GM21619 (cell line): ENCODE measurements around the gene FREY1.

ENCODE experiments used
- ATAC-seq: cut with Tn5 transposase; IDR thresholded peaks from one replicate; pipeline ENCODE4 v1.9.1; 2021; ENCODE audit not compliant: unreplicated experiment

Gene FREY1, protein sequence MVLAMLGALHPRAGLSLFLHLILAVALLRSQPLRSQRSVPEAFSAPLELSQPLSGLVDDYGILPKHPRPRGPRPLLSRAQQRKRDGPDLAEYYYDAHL

DNA sequence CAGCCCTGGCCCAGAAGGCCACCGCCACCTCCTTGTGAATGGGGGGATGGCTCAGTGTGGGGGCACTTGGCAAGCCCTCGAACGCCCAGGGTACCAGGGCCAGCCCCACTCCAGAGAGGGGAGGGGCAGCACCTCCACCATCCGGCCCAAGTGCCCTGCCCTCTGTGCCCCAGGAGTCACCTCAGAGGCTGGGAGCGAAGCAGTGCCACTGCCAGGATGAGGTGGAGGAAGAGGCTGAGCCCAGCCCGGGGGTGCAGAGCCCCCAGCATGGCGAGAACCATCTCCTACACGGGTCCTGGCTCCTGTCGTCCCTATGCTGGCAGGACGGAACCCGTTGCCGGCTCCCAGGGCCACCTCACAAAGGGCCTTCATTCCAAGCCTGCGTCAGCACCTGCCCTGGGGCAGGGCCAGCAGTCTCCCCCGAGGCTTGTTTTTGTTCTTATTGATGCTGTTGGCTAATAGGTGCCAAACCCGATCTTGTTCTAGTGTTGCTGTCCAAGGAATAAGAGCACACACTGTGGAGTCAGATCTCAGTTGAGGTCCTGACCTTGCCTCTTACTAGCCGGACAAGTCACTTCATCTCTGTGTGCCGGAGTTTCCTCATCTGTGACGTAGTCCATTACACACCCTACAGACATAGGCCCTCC is at the start of gene FREY1:
Gene FREY1, minus strand, starts transcription at position 307 of the 647 bp plus-strand sequence. Its CDS starts 26 bp downstream, at position 281.
- no peak for ATAC-seq

DNA sequence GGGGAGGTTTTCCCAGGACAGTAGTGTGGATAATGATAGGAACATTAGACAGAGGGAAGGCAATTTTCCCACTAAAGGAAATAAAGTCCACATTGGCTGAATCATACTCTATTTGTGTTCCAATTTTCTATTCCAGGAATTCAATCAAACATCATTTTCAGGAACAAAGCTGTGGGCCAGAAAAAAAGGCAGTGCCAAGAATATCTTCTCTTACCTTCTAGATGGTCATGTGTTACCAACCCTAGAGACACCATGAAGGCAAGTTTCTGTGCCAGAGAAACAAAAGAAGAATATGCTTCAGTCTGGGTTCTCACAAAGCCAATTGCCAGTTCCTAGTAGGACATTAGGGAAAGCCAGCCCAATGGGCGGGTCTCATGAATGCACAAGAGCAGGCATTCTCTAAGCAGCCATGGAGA is 42.9 kb upstream of the FREY1 start:
- ATAC-seq = no peak

DNA sequence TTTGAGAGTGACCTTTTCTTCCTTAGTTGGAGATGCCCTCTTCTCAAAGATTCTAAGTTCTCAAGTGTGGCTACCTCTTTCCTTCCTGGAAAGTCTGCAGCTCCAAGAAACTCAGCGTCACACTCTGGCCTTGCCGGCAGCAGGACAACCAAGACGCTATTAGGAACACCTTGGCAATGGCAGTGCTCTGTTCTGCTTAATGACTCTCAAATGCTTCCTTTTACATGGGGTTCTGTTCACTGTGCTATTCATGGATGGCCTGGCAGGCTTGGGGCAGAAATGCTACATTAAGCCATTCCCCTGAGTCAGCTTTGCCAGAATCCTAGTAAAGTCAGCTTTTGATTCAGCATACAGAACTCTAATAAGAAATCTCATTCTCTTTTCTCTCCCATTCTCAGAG is 41.3 kb upstream of the FREY1 start:
- no peak for ATAC-seq

DNA sequence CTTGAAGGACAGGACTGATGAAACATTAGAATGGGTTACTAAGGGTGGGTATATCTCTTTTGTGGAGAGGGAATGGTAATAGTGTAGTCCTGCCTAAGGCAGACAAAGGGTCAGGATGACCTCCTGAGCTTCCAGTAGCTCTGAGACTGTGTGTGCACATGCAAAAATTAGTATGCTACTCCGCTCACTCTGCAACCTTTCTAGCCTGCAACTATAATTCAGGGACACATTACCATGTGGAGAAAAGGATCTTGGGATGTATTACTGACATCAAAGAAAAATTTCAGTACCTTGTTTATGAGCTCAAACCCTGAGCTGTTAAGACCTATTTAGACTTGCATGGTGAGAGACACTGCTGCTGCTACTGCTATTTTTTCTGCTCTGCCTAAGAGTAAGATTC is 40.8 kb upstream of the FREY1 start:
- ATAC-seq = no peak

DNA sequence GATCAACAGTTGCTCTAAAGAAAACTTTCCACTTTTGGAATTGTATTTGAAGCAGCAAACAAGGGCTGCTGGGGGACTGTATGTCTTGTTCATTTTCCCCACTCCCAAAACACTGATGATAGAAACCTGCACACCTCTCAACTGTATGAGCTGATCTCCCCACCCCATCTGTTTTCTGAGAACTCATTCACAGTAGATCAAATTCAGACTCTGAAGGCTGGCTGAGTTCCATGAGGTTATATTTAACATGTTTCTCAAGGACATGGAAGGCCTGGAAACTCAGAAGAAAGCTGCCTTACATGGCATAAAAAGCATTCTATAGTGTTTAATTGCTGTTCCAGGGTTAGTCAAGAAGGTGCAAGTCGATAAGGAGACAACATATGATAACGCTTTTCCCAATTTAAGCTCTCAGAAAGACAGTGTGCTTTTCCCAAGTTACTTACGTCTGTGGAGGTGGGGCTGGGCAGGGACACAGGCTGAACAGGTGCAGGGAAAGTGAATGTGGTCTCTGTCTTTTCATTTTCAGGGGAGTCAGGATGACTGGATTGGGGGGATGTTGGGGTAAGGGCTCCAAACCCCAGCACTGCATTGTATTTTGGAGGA is 38.4 kb upstream of the FREY1 start:
- no peak for ATAC-seq

DNA sequence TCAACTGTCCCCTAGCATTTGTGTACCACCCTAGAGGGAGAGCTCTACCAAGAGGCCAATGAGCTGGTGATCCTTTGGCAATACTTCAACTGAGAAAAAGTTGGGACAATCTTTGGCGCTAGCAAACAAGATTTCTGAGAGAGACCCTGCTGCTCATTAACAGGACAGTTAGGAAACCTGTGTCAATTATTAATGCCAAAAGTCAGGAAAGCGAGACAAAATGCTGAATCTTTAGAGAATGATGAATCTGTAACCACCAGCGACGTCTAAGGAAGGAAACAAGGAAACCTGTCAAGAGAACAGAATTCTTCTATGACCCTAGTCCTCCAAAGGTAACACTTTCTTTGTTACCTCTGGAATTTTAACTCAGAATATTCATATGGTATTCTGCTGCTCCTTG is 35.3 kb upstream of the FREY1 start:
- ATAC-seq = no peak

DNA sequence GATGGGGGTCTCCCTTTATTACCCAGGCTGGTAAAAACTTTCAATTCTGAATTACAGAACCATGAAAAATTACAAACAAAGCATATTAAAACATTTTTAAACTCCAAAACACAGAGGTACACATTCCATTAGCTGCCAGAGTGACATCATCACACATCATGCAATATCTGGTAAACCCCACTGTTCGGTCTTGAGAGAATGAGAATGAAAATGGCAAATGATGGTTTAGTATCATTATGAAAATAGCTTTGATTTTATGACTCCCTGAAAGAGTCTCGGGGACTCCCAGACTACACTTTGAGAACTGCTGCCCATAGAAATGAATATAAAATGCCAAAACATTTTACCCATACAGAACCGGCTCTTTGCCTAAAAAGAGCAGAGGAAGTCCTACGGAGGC is 34.2 kb upstream of the FREY1 start:
- no peak for ATAC-seq

DNA sequence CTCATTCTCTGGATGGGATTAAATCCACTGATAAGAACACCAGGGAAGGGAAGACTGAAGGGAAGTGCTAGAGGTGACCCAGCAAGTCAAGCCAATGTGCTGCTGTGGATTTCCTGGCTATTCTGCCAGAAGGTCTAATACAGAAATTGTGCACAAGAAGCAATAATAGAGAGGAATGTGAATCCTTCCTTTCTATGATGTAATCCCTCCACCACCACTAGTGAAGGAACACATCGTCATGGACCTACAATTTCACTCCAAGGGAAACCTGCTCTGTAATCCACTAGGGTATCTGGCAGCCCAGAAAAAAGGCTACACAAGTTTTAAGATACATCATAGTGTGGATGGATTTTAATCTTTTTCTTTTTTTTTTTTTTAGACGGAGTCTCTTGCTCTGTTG is 32.8 kb upstream of the FREY1 start:
- no peak for ATAC-seq

DNA sequence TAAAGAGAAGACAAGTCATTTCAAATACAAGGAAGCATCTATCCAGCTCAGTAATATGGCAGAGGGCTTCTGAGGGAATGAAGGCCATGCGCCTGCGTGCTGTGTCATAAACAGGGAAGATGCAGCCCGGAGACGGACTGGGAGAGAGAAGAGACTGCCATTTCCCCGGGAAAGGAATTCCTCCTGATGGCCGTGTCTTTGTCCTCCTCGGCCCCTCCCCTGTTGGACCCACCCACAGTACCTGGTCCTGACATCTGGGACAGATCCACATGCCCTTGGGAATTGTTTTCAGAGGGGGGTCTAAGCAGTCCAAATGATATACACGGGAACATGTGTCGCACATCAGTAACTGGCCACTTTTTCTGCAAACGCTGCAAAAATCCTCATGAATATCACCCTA is 30.8 kb upstream of the FREY1 start:
- ATAC-seq = no peak

DNA sequence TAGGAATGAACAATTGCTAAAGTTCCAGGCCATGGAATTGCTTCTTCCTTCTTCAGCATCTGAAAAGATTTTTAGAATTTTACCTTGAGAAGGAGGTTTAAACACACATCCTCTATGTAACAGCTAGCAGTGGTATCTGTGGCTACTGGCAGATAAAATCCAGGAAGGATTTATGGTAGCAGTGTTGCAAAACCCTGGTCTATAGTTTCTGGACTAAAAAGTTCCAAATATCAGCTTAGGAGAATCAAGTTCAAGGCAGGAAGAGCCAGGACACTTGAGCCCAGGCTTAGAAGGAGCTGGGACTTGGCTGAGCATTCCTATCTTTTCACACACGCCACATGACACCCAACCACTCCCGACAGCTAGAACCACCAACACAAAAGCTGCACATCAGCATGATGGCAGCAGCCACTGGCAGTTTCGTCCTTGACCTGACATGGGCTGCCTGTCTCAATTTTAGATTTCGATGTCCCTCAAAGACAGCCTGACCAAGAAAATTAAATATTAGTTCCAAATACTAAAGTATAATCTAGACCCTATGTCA is 29.5 kb upstream of the FREY1 start:
- ATAC-seq = no peak

DNA sequence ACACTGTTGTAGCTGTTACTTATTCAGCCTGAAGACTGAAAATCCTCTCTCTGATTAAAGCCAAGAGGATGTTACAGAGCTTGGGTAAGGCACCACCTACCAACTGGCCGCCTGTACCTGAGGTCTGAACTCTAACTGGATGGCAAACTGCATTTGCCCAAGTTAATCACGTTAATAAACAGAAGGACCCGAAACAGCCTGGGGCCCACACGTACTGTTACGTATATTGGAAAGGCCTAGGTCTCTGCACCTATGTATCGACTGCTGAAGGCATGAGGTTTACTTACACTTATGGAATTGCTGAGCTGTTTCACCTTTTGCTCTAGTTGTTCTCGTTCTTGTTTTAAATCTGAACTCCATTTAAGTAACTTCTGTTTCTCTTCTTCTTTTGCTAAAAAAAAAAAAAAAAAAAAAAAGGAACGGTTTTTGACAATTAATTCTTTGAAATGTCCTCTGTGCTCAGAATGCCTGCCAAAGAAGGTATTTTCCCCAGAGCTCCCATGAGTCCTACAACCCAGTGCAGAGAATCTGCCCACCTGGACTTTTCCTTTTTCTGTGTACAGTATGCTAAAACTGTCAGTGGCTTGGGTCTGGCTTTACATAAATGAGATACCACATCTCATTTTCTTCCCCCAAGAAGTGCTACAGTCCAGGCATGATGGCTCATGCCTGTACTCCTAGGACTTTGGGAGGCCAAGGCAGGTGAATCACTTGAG is 28.4 kb upstream of the FREY1 start:
- ATAC-seq = no peak

DNA sequence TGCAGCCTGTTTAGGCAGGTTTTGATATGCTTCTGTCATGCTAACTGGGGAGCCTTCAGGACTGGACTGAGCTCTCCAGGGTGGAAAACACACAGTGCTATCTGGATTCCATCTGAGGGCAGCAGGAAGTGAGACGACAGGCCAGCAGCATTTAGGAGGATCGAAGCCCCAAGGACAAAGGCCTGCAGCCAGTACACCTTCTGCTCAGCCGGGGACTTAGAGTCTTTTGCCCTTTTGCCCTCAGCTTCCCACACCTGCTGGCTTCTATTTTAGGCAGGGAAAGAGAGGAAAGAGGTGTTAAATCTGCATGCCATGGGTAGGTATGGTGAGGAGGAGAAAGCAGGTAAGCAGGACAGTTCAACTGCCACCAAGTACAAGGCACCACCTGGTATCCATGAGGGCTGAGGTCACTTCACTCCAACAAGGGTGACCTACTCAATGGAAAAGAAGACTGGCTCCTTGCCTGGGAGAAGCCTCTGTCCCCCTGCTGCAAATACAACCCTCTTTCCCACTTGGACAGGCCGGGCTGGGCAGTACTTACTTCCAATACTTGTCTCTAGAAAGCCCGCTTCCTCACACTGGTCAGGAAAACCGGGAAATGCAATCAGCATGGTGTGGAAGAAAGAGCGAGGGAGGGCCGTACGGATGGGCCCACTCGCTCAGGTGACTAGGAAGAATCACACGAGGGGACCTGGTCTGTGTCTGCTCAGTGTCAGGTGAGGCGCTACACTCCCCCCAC is 27.7 kb upstream of the FREY1 start:
- ATAC-seq = no peak

DNA sequence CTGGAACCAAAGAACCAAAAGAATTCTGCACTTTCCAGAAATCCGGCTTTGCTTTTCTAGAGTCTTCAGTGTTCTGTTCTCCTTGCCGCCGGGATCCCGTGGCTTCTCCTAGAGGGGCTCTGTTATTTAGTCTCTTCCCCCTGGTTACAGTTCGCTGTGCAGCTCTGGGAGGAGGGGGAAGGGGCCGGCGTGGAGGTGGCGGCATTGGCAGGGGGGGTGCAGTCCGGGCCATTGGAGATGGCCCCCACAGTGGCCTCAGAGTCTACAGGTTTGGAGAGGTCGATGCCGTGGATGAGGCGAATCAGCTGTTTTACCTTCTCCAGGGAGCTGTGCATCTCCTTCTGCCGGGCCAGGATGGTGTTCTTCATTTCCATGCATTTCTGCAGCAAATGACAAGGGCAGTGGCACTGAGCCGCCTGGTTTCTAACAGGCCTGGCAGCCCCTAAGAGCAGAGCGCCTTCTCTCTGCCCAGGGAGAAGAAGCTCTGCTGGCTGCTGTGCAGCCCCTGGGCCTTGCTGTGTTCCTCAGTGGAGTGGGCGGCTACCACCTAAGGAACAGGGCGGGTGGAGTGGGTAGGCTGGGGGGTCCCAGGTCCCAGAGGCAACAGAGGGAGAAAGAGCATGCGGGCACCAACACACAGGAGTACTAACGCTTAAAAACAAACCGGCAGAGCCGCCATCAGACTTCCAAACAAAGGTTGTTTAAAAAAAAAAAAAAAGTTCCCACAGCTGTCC is 26.9 kb upstream of the FREY1 start:
- ATAC-seq = no peak

DNA sequence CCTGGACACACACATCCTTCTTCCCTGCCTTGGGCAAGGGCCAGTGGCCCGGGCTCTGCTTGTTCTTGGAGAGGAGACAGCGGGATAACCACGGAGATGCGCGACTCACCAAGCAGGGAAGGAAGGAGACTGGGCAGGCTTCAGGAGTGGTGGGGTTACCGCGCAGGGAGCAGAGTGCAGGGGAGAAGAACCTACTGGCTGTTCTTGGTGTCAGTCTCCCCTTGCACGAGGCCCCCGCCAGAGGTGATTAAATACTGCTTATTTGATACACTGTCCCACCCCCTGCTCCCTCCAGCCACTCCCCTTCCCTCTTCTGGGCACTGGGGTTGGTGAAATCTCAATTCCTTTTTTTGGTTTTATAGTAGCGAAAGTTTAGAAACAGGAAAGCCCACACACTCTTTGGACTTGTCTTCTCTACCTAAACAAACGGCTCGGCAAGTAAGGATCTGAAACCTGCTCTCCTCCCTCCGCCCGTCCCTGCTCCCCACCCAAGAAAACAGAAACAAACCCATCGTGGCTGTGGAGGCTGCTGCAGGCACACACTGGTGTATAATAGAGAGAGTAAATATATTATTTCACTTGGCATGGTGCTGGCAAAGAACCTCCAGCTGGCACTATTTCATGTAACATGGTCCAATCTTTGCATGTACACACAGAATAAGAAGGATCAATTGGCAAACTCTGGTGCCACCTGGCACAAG is 26.2 kb upstream of the FREY1 start:
- no peak for ATAC-seq

DNA sequence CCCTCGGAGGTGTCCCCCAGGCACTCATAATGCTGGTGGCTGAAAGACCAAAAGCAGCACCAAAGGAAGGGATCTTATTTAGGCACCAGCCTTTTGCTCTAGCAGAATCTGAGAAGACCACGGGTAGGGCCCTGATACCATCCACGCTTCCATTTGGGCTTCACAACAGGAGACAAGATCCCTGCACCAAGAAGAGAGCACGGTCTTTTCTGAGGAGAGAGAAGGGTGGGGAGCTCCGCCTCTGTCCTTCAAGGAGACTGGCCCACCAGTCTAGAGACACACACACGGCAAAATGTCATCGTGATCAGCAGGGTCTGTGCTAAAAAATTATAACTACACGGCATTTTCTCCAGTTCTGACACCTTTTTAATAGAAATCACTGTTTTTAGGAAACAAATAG is 25.1 kb upstream of the FREY1 start:
- ATAC-seq = no peak

DNA sequence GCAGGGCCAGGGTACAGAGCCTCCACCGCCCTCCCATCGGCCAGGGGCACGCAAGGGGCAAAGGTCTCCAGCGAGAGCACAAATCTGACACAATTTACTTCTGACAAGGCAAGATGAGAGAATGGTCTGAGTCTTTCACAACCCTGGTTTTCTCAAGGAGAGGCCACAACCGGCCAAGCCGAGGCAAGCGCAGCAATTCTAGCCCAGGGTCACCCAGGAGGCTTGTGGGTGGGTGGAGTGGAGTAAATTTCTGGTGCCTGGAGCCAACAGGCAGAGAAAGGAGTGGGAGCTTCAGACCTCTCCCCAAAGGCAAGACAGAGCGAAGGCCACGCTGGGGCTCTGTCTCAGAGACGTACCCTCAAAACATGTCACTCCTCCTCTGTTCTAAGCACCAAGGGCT is 24.7 kb upstream of the FREY1 start:
- no peak for ATAC-seq

DNA sequence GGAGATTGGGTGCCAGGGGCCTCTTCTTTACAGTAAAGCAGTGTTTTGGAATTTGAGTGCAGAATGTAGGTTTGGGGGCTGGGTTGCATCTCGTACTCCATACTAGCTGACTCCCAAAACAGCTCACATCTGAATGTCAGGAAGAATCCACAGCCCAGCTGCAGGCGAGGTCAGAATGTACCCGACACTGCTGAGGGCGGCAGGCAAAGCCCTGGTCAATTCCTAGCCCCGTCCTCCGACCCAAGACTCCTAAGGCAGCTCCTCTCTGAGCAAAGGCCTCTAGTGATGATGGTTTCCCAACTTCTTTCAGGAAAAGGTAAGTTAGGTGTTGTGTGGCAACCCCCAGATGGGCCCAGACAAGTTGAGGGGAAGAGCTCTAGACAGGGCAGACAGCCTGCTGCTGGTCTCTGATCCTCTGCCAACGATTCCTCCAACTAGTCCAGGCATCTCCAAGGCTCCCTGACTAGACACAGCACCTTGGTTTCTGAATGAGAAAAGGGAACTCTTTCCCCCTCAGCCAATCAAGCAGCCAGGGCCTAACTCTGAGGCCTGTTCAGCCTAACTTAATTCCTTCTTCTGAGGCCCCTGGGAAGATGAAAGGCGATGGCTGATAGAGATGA is 24.0 kb upstream of the FREY1 start:
- no peak for ATAC-seq

DNA sequence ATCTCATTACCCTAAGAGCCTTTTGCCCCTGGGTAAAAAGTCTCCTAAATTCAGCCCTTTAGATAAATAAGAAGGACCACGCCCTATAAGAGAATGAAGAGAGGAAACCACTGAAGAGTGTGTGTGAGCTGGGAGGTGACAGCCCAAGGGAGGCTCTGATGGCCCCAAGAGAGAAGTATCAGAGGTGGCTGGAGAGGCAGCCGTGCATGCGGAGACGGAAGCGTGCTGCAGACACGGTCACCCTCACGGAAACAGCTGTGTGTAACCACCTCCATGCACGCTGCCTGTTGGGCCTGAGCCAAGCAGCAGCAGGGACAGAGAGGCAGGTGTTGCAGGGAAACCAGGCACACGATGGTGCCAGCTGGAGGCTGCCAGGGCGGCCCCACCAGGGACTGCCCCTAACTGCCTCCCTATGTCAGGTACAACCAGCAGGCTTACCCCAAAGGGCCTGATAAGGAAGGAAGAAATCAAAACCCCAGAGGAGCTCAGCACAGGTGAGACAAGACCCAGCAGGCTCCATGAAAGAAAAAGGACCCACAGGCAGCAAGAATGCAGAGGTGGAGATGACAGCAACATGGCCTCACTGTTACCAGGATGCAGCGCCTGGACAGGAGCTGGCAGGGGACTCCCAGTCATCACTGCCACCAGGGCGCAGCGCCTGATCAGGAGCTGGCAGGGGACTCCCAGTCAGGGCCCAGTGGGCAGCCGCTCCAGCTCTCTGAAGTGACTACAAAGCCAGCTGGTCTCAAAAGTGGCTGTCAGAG is 23.1 kb upstream of the FREY1 start:
- peak; percentile 94 for ATAC-seq
